Measurements from ENCODE around the gene EFNB1.

Gene EFNB1

DNA sequence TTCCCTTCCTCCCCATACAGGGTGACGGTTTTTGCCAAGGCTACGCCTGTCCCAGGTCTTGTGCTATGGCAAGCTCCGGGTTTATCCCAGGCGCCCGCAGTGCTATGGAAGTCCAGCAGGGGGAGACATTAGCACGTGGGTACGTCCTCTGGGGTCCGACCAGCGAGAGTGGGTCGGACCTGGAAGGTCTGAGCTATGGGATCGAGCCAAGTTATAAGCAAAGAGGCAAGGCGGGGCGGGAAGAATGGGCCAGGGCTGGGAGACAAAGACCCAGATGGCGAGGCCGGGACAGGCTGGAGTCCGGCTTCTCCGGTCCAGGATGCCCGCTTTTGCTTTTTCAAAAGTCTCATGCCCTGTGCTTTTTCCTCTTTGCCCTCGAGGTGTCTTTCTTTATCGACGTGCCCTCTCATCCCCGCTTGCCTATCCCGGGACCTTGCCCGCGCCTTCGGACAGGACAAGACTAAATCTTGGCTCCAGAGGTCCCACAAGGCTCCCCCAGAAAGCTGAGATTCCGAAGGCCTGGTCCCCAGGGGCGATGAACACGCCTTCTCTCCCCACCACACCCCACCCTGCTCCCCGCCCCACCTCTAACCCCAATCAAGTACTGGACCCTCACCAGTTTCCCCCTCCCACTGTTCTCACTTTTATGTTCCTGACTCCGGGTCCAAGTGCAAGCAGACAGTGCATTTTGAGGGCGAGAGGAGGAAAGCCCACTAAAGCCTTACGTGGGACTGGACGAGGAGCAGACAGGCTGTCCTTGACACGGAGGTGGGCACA is 785 bp upstream of the EFNB1 start:
- peak; percentile 71 for DNase-seq (ENCODE audit: low spot score)

DNA sequence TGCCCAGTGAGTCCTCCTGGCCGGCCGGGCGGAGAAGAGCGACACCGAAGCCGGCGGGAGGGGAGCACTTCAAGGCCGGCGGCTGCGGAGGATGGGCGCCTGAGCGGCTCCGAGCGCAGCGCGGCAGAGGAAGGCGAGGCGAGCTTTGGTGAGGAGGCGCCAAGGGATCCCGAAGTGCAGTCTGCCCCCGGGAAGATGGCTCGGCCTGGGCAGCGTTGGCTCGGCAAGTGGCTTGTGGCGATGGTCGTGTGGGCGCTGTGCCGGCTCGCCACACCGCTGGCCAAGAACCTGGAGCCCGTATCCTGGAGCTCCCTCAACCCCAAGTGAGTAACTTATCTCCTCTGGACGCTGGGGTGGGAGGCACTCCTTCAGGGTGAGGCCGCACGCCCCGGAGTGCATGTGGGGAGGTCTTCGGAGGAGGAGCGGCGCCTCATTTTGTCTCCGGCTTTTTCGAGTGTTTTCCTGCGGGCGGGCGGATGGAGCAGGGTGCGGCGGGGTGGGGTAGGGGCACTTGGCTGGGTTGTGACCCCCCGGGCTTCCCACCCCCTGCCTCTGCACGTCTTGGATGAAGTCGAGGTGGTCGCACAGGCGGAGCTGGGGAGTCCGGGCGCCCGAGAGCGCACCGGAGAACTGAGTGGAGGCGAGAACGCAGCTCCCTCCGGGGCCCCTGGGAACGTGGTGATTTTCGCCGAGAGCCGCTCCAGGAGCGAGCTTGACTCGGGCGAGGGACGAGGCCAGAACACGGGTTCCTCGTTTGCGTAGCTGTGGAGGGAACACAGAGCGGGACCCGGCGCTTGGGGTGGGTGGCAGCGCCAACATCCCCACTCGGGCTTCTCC is 979 bp downstream of the EFNB1 start:
- DNase-seq (ENCODE audit: low spot score): peak; percentile 10

- DNase-seq (ENCODE audit: low spot score): no peak
Observed at GRCh38 chrX:68830419-68831404, 1.9 kb downstream of the EFNB1 start.

DNA sequence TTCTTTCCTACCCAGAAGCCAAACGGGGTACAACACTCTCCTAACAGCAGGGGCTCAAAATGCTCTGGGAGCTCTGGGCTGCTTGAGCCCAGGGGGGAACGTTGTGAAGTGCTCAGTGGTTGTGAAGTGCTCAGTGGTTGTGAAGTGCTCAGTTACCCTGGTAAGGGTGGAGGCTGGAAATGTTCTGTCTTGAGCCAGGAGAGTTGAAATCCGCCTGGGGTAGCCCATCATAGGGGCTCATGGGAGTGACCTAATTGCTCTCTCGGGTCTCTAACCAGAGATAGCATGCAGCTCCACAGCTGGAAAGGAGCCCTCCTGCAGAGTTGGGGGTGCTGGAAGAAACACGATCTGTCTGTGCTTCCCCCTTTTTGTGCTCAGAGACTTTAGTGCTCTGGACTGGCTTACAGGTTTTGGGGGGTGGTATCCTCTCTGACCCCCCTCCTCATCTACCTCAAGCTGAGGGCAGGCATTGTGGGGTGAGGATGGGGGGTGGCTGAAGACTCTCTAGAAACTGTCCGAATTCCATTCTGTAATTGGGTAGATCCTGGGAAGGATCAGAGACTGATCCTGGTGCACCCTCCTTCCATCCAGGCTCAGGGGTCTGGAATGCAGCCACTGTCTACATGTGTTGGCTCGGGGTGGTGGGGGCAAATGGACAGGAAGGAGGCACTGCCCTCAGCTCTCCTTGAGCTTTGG is 2.7 kb downstream of the EFNB1 start:
- DNase-seq (ENCODE audit: low spot score): no peak

DNA sequence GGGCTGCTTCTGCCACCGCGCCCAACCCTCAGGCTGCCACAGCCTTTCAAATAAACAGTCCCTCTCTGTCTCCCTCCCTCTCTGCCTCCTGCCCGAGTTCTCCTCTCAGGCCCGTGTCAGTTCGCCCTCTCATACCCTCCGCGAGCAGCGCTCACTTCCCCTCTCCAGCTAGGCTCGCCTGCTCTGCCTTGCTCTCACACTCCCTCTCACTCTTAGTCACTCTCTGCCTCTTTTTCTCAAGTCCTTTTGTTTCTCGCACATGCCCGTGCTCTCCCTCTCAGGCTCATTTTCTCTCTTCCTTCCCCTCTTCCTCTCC is 3.2 kb downstream of the EFNB1 start:
- DNase-seq (ENCODE audit: low spot score): no peak

GRCh38 chrX:68832516-68833447 is 4.0 kb downstream of the EFNB1 start:
- no peak for DNase-seq (ENCODE audit: low spot score)

- DNase-seq (ENCODE audit: low spot score): no peak
Observed at GRCh38 chrX:68833448-68833805, 4.6 kb downstream of the EFNB1 start.

- no peak for DNase-seq (ENCODE audit: low spot score)
Observed at GRCh38 chrX:68833855-68834331, 5.1 kb downstream of the EFNB1 start.

GRCh38 chrX:68834371-68835103 is 5.7 kb downstream of the EFNB1 start:
- DNase-seq (ENCODE audit: low spot score): no peak

DNA sequence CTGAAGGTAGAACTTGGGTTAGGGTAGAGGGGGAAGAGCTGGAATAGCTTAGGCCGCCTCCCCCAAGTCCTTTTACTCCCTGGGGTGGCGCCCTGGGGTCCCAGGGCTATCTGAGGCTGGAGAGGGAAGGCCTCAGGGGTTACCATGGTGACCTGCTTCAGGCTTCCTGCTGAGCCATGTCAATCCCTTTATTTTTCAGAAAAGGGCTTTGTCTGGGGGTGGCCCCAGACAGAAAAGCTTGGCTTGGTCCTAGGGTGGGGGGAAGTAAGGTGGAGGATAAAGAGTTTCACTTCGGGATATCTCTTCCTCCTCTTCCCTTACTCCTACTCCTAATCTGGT is 6.3 kb downstream of the EFNB1 start:
- no peak for DNase-seq (ENCODE audit: low spot score)

DNA sequence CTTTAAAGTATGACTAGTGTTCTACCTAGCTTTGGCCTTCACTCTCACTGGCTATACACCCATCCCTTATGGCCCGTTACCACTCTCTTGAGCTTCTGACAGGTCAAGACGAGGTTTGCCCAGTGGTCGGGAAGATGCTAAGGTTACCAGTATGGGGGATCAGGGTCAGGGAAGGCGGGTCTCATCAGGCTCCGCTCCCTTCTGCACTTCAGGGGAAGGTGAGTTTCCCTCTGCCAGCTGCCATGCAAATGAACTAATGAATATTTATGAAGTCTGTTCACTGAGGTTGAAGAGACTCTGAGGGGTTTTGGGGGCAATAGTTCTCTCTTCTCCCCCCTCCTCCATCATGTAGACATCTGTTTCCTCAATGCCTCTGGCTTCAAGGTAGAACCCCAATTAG is 6.6 kb downstream of the EFNB1 start:
- no peak for DNase-seq (ENCODE audit: low spot score)

DNA sequence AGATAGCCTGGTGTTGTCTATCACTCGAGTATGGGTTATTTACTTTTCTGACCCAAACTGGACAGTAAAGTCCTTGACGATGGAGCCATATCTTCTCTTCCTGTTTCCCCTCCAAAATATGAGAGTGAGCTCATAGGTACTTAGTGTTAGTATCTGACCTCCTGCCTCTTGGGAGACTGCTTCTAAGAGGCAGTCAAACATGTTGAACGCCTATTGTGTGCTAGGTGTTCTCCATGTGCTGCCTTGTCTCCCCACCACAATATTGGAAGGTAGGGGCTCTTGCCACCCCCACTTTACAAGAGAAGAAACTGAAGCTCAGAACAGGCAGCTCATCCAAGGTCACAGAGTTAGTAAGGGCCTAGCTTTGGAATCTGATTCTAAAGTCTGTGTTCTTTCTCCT is 8.3 kb downstream of the EFNB1 start:
- no peak for DNase-seq (ENCODE audit: low spot score)

GRCh38 chrX:68838571-68838910 is 9.7 kb downstream of the EFNB1 start:
- DNase-seq (ENCODE audit: low spot score): no peak

GRCh38 chrX:68839771-68840170 is 10.9 kb downstream of the EFNB1 start:
- DNase-seq (ENCODE audit: low spot score): no peak

GRCh38 chrX:68840256-68840655 is 11.4 kb downstream of the EFNB1 start:
- no peak for DNase-seq (ENCODE audit: low spot score)

DNA sequence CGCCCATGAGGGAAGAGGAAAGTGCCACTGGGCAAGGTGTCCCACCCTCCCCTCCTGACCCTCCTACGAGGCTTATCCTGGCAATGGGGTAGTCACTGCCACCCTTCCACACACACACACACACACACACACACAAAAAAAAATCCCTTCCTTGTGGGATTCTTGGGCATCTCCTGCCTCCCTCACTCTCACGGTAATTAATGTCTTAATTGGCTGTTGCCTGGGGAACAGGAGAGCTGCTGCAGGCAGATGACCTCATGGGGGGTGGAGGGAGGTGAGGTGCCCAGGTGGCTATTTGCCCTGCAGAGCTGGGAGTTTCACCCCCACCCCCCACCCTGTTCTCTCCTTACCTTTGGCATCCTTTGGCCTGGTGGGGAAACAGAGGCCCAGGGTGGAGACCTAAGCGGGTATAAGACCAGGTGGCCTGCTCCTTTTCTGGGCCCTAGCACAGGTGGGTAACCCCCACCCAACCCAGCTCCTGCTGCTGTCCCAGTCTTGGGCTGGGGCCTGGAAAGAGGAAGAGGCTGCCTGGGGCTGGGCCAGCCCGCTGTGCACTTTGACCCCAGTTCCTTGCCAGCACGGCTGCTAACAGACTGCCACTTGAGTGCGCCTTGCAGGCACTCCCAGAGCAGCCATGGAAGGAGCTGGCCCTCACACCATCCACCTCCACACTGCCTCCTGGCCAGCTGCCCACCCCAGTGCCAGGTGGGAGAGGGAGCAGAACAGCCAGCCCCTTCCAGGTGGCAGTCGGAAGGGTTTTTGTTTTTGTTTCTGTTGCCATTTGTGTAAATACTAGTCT is 12.6 kb downstream of the EFNB1 start:
- no peak for DNase-seq (ENCODE audit: low spot score)

DNA sequence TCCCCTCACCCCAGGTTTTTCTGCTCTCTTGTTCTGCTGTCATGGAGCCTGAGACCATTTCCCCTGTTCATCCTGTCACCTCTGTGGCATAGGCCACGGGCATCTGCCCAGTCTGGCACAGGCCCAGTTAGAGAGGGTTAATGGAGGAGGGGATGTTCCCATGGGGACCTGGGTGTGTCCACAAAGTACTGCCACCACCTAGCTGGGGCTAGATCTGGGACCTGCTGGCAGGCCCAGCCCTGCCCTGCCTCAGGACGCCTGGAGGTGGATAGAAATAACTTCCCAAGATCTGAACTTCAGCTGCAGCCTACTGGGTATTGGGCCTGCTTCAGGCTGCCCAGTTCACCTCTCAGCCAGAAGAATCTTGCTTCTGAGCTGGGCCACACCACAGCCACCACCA is 13.5 kb downstream of the EFNB1 start:
- DNase-seq (ENCODE audit: low spot score): no peak

GRCh38 chrX:68842781-68843581 is 14.2 kb downstream of the EFNB1 start:
- no peak for DNase-seq (ENCODE audit: low spot score)
